Activated CD8-positive, alpha-beta memory T cell treated with anti-CD3 and anti-CD28 coated beads, Interleukin-2, amount 50 U/mL, for 1 hour (primary cell): ENCODE measurements around the gene SPECC1.

ENCODE experiments used
- DNase-seq: peaks from one replicate; pipeline ENCODE4 v3.0.0-alpha.2; 2020; ENCODE audit errors: extremely low read depth

Gene SPECC1

GRCh38 chr17:20273741-20274500, 264.8 kb downstream of the SPECC1 start:
- no peak for DNase-seq

- no peak for DNase-seq
Observed at GRCh38 chr17:20275653-20276052, 266.5 kb downstream of the SPECC1 start.

- no peak for DNase-seq
Observed at GRCh38 chr17:20276421-20276820, 267.3 kb downstream of the SPECC1 start.

- DNase-seq: no peak
Observed at GRCh38 chr17:20278805-20279204, 269.6 kb downstream of the SPECC1 start.

GRCh38 chr17:20279631-20280030, 270.5 kb downstream of the SPECC1 start:
- DNase-seq: no peak

- no peak for DNase-seq
Observed at GRCh38 chr17:20280051-20280450, 270.9 kb downstream of the SPECC1 start.

- no peak for DNase-seq
Observed at GRCh38 chr17:20280851-20281250, 271.7 kb downstream of the SPECC1 start.

- DNase-seq: no peak
Observed at GRCh38 chr17:20281860-20282259, 272.7 kb downstream of the SPECC1 start.

- no peak for DNase-seq
Observed at GRCh38 chr17:20282526-20283308, 273.6 kb downstream of the SPECC1 start.

- DNase-seq: no peak
Observed at GRCh38 chr17:20284022-20284421, 274.9 kb downstream of the SPECC1 start.

GRCh38 chr17:20284570-20285295, 275.6 kb downstream of the SPECC1 start:
- DNase-seq: no peak

- DNase-seq: no peak
Observed at GRCh38 chr17:20289984-20290383, 280.8 kb downstream of the SPECC1 start.

- DNase-seq: no peak
Observed at GRCh38 chr17:20291853-20292252, 282.7 kb downstream of the SPECC1 start.

- no peak for DNase-seq
Observed at GRCh38 chr17:20293501-20293900, 284.3 kb downstream of the SPECC1 start.

- DNase-seq: no peak
Observed at GRCh38 chr17:20294120-20294519, 285.0 kb downstream of the SPECC1 start.

- no peak for DNase-seq
Observed at GRCh38 chr17:20299013-20299412, 289.9 kb downstream of the SPECC1 start.

- no peak for DNase-seq
Observed at GRCh38 chr17:20300436-20300934, 291.3 kb downstream of the SPECC1 start.

GRCh38 chr17:20302246-20302917, 293.2 kb downstream of the SPECC1 start:
- no peak for DNase-seq

- no peak for DNase-seq
Observed at GRCh38 chr17:20304961-20305360, 295.8 kb downstream of the SPECC1 start.

GRCh38 chr17:20306924-20307323, 297.8 kb downstream of the SPECC1 start:
- no peak for DNase-seq

GRCh38 chr17:20307326-20307910, 298.3 kb downstream of the SPECC1 start:
- no peak for DNase-seq
